Neural cell (in vitro differentiated cells): Measurements from ENCODE around the gene SLC4A4. TPM values are rescaled to one million over a fixed set of nuclear protein-coding genes. Genes with fewer than 3 reads are reported as not detected.

Experiments
- H2AFZ ChIP-seq: fragments of 200-600, 300-800 bp; sonication (generic), shearing (Covaris generic); 2 replicates; pipeline ENCODE4 v1.6.0; 2014; ENCODE audit warnings: low read depth, mild to moderate bottlenecking, antibody characterized with exemption, low read length, moderate library complexity
- H3F3A ChIP-seq: fragments of 200-600 bp; shearing (Covaris generic); 2 replicates; pipeline ENCODE4 v1.6.1; 2016; ENCODE audit warnings: mild to moderate bottlenecking, moderate library complexity, mixed read lengths, antibody characterized with exemption, low read length; ENCODE audit not compliant: insufficient read depth, poor library complexity, severe bottlenecking
- H3K27ac ChIP-seq: fragments of 200-600, 300-800 bp; sonication (generic), shearing (Covaris generic); 2 replicates; pipeline ENCODE4 v1.5.1; 2014; ENCODE audit warnings: mild to moderate bottlenecking, low read length, moderate library complexity
- H3K27me3 ChIP-seq: fragments of 300-800, 200-600 bp; sonication (generic), shearing (Covaris generic); 2 replicates; pipeline ENCODE4 v1.6.0; 2014; ENCODE audit warnings: mild to moderate bottlenecking, low read depth, low read length, moderate library complexity; ENCODE audit not compliant: insufficient read depth
- H3K36me3 ChIP-seq: fragments of 300-800, 200-600 bp; sonication (generic), shearing (Covaris generic); 2 replicates; pipeline ENCODE4 v1.5.1; 2014; ENCODE audit warnings: mild to moderate bottlenecking, antibody characterized with exemption, low read length, moderate library complexity; ENCODE audit not compliant: insufficient read depth
- H3K4me2 ChIP-seq: fragments of 300-800, 200-600 bp; sonication (generic), shearing (Covaris generic); 2 replicates; pipeline ENCODE4 v1.6.0; 2014; ENCODE audit warnings: mild to moderate bottlenecking, low read length
- H3K4me3 ChIP-seq: fragments of 300-800, 200-600 bp; sonication (generic), shearing (Covaris generic); 2 replicates; pipeline ENCODE4 v1.5.1; 2014; ENCODE audit warnings: mild to moderate bottlenecking, low read length, moderate library complexity
- H3K79me2 ChIP-seq: fragments of 200-600 bp; shearing (Covaris generic); replicated peaks from 2 replicates; pipeline ENCODE4 v1.6.0; 2014; ENCODE audit warnings: mild to moderate bottlenecking, low read length, moderate library complexity; ENCODE audit not compliant: insufficient read depth
- H3K9ac ChIP-seq: fragments of 300-800, 200-600 bp; sonication (generic), shearing (Covaris generic); 2 replicates; pipeline ENCODE4 v1.6.1; 2016; ENCODE audit warnings: mild to moderate bottlenecking, low read length, mixed read lengths
- H3K9me2 ChIP-seq: fragments of 200-600 bp; shearing (Covaris generic); 2 replicates; pipeline ENCODE4 v1.6.1; 2016; ENCODE audit warnings: mild to moderate bottlenecking, low read length, mixed read lengths; ENCODE audit not compliant: insufficient read depth
- H3K9me3 ChIP-seq: fragments of 200-600, 300-800 bp; sonication (generic), shearing (Covaris generic); 2 replicates; pipeline ENCODE4 v1.6.1; 2016; ENCODE audit warnings: mild to moderate bottlenecking, mixed run types, low read length, moderate library complexity, mixed read lengths
- H4K20me1 ChIP-seq: fragments of 200-600 bp; shearing (Covaris generic); 2 replicates; pipeline ENCODE4 v1.6.1; 2016; ENCODE audit warnings: mild to moderate bottlenecking, mixed run types; ENCODE audit not compliant: insufficient read depth
- EP300 ChIP-seq: fragments of 450-650 bp; conservative IDR thresholded peaks from 2 replicates; pipeline ENCODE4 v1.6.1; 2014; ENCODE audit warnings: antibody characterized with exemption, mild to moderate bottlenecking, moderate library complexity; ENCODE audit not compliant: poor library complexity, severe bottlenecking
- EZH2 ChIP-seq: fragments of 200-600, 300-800 bp; shearing (Covaris generic), sonication (generic); IDR thresholded peaks from 2 replicates; pipeline ENCODE4 v1.6.1; 2014; ENCODE audit warnings: antibody characterized with exemption, low read length, borderline replicate concordance, mild to moderate bottlenecking; ENCODE audit not compliant: insufficient read depth, poor library complexity, severe bottlenecking
- MXI1 ChIP-seq: fragments of 450-650 bp; conservative IDR thresholded peaks from 2 replicates; pipeline ENCODE4 v1.6.1; 2014; ENCODE audit warnings: antibody characterized with exemption, mild to moderate bottlenecking; ENCODE audit not compliant: poor library complexity, severe bottlenecking
- POLR2AphosphoS5 ChIP-seq: IDR thresholded peaks from 2 replicates; pipeline ENCODE4 v1.6.1; 2012
- RAD21 ChIP-seq: fragments of 450-650 bp; conservative IDR thresholded peaks from 2 replicates; pipeline ENCODE4 v1.6.1; 2014; ENCODE audit warnings: antibody characterized with exemption, mild to moderate bottlenecking, moderate library complexity
- REST ChIP-seq: IDR thresholded peaks from 2 replicates; pipeline ENCODE4 v1.6.1; 2012; ENCODE audit warnings: borderline replicate concordance
- SMC3 ChIP-seq: fragments of 450-650 bp; conservative IDR thresholded peaks from 2 replicates; pipeline ENCODE4 v1.6.1; 2014; ENCODE audit warnings: antibody characterized with exemption, mild to moderate bottlenecking, moderate library complexity; ENCODE audit not compliant: poor library complexity
- TAF1 ChIP-seq: IDR thresholded peaks from 2 replicates; pipeline ENCODE4 v1.6.1; 2012; ENCODE audit warnings: low read depth
- polyA plus RNA-seq: library from polyadenylated mRNA; depleted of rRNA; stranded (reverse); fragments of >200 nt; gene quantifications from 2 replicates; pipeline ENCODE4 v1.2.3, GENCODE V29; 2014
- TF ChIP-seq, protein P1 (sequence below): fragments of 450-650 bp; IDR thresholded peaks from 2 replicates; pipeline ENCODE4 v1.5.1; 2014; ENCODE audit warnings: antibody characterized with exemption, mild to moderate bottlenecking, moderate library complexity; ENCODE audit not compliant: poor library complexity, severe bottlenecking

Gene SLC4A4
- polyA plus RNA-seq, 1 donor from 2014 or later = 9.2 TPM

- Histone ChIP-seq H4K20me1 (no peaks in the 10 kb centered on the region), H3F3A (no peaks in the 10 kb centered on the region), H3K9me2 (no peaks in the 10 kb centered on the region), H3K27ac (no peak overlapping the region), H3K9ac (no peak overlapping the region), H3K36me3 (no peaks in the 10 kb centered on the region), H3K4me3 (no peak overlapping the region), H3K79me2 (no peaks in the 10 kb centered on the region), H2AFZ (no peak overlapping the region), H3K27me3 (no peaks in the 10 kb centered on the region), H3K4me2 (no peak overlapping the region), H3K9me3 (no peaks in the 10 kb centered on the region)
- TF ChIP-seq, protein P1, sequence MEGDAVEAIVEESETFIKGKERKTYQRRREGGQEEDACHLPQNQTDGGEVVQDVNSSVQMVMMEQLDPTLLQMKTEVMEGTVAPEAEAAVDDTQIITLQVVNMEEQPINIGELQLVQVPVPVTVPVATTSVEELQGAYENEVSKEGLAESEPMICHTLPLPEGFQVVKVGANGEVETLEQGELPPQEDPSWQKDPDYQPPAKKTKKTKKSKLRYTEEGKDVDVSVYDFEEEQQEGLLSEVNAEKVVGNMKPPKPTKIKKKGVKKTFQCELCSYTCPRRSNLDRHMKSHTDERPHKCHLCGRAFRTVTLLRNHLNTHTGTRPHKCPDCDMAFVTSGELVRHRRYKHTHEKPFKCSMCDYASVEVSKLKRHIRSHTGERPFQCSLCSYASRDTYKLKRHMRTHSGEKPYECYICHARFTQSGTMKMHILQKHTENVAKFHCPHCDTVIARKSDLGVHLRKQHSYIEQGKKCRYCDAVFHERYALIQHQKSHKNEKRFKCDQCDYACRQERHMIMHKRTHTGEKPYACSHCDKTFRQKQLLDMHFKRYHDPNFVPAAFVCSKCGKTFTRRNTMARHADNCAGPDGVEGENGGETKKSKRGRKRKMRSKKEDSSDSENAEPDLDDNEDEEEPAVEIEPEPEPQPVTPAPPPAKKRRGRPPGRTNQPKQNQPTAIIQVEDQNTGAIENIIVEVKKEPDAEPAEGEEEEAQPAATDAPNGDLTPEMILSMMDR = no peak
- TF ChIP-seq EP300 = no peak
- no peak for TF ChIP-seq TAF1
- no peak for TF ChIP-seq SMC3
- TF ChIP-seq REST = no peak
- TF ChIP-seq POLR2AphosphoS5 = no peak
- no peak for TF ChIP-seq EZH2
- no peak for TF ChIP-seq MXI1
- no peak for TF ChIP-seq RAD21
Observed at GRCh38 chr4:71333368-71333767, 5.5 kb upstream of the SLC4A4 start.

DNA sequence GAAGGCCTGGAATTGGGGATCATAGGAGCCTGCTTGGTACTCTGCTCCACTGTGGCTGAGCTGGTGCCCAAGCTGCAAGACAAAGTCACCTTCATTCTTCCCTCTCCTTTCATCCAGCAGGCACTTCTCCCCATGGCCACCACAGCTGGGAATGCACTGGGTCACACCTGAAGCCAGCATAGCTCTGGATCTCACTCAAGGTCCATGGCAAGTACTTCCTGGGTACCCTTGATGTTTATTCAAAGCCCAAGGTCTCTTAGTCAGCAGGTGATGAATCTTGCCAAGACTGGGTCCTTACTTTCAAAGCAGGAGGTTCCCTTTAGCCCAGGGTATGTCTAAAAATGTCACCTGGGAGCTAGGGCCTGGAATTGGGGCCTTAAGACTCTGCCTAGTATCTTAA lies 4.9 kb upstream of the SLC4A4 start:
- Histone ChIP-seq H2AFZ (no peak overlapping the region), H4K20me1 (no peaks in the 10 kb centered on the region), H3K9me3 (no peaks in the 10 kb centered on the region), H3K36me3 (no peaks in the 10 kb centered on the region), H3K4me3 (no peak overlapping the region), H3K9ac (no peak overlapping the region), H3K4me2 (no peak overlapping the region), H3K9me2 (no peaks in the 10 kb centered on the region), H3K27me3 (no peaks in the 10 kb centered on the region), H3K27ac (no peak overlapping the region), H3F3A (no peaks in the 10 kb centered on the region), H3K79me2 (no peaks in the 10 kb centered on the region)
- TF ChIP-seq RAD21 = no peak
- no peak for TF ChIP-seq MXI1
- TF ChIP-seq EP300 = no peak
- TF ChIP-seq, protein P1 = no peak
